ENCODE data around the gene LELP1.

- TF ChIP-seq EZH2phosphoT487 (IDR thresholded peaks at IDR 0.05; ENCODE audit: borderline replicate concordance, low read depth, low read length) (no peak), CTCF (conservative IDR thresholded peaks at IDR 0.05; ENCODE audit: low read length) (no peak)
Observed at GRCh38 chr1:153248176-153248879, 45.1 kb downstream of the LELP1 start.

All from OCI-LY7 (cell line).